ENCODE measurements around the gene ZNF10.

DNA sequence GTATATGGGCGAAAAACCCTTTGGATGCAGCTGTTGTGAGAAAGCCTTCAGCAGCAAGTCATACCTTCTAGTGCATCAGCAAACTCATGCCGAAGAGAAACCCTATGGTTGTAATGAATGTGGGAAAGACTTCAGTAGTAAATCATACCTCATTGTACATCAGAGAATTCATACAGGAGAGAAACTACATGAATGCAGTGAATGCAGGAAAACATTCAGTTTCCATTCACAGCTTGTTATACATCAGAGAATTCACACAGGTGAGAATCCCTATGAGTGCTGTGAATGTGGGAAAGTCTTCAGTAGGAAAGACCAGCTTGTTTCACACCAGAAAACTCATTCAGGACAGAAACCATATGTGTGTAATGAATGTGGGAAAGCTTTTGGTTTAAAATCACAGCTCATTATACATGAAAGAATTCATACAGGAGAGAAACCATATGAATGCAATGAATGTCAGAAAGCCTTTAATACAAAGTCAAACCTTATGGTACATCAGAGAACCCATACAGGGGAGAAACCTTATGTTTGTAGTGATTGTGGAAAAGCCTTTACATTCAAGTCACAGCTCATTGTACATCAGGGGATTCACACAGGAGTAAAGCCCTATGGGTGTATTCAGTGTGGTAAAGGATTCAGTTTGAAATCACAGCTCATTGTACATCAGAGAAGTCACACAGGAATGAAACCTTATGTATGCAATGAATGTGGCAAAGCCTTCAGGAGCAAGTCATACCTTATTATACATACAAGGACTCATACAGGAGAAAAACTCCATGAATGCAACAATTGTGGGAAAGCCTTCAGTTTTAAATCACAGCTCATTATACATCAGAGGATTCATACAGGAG lies 72.3 kb downstream of the ZNF10 start:
- TF ChIP-seq POLR2A (IDR thresholded peaks at IDR 0.05), result no peak
- TF ChIP-seq, protein P1, sequence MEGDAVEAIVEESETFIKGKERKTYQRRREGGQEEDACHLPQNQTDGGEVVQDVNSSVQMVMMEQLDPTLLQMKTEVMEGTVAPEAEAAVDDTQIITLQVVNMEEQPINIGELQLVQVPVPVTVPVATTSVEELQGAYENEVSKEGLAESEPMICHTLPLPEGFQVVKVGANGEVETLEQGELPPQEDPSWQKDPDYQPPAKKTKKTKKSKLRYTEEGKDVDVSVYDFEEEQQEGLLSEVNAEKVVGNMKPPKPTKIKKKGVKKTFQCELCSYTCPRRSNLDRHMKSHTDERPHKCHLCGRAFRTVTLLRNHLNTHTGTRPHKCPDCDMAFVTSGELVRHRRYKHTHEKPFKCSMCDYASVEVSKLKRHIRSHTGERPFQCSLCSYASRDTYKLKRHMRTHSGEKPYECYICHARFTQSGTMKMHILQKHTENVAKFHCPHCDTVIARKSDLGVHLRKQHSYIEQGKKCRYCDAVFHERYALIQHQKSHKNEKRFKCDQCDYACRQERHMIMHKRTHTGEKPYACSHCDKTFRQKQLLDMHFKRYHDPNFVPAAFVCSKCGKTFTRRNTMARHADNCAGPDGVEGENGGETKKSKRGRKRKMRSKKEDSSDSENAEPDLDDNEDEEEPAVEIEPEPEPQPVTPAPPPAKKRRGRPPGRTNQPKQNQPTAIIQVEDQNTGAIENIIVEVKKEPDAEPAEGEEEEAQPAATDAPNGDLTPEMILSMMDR (IDR thresholded peaks at IDR 0.05), result no peak
- no peak for TF ChIP-seq EP300 (IDR thresholded peaks at IDR 0.05)
